ENCODE measurements around the gene FUT8. TPM values are rescaled to one million over a fixed set of nuclear protein-coding genes. Genes with fewer than 3 reads are reported as not detected.

FUT8 gene
- total and polyA plus RNA-seq, 5 experiments from 2014 or later = 10.0 to 51.2 (median 15.2) TPM

DNA sequence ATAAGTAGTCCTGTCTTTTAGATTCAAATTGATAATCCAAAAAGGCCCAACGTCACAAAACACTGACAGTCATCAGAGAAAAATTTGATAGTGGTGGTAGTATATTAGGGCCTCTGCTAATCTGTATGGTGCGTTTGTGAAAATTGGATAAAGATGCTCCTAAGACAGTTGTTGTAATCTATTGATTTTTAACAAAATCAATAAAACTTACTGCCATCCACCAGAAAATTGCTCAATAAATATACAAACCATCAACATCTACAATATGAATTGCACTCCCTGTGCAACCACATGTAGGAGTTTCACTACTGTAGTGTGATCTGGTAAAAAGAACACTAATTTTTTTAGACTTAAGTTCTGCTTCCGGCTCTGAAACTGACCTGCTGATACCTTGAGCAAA, 336.8 kb downstream of the FUT8 start:
- peaks cover 4 to 14% (median 8%) of the 10 kb centered on the region in 3 donors for H3K36me3 Mint-ChIP-seq
- H3K9me3 Mint-ChIP-seq = no peaks in the 10 kb centered on the region
- DNase-seq (no peak), ATAC-seq (no peak)
- H3K4me3 Mint-ChIP-seq = no peak overlapping the region
- POLR2A ChIA-PET = no interaction called here
- peaks cover 3 to 19% (median 12%) of the 10 kb centered on the region in 4 donors for H3K4me1 Mint-ChIP-seq
- no peaks in the 10 kb centered on the region for H3K27me3 Mint-ChIP-seq
- peak overlapping the region in 3 of 10 donors; percentile 9 to 53 (median 27) for H3K27ac Mint-ChIP-seq

DNA sequence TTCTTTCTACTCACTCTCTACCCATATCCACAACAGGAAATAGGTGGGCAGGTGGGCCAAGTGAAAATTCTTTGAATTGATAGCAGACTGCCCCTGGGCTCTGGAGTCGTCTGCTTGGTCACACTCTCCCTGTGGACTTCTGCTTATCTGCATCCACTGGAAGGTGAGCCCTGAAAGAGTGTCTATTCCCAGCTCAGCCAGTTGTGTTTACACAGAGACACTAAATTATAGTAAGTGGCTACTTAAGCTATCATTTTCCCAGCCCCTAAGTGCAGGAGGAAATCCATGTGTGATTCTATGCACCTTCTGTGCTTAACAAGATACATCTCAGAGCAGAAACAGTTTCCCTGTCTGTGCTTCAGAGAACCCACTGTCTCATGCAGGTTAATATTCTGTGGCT, 338.4 kb downstream of the FUT8 start:
- DNase-seq (no peak), ATAC-seq (peak in 1 of 2 donors; percentile 14)
- peak overlapping the region in 7 of 10 donors; percentile 8 to 87 (median 63) for H3K27ac Mint-ChIP-seq
- H3K36me3 Mint-ChIP-seq = peaks cover 4 to 8% (median 7%) of the 10 kb centered on the region in 3 donors
- POLR2A ChIA-PET = interaction anchor here (0.6 kb wide), 1 partner anchor 216 kb away, joined by 3 read pairs; no protein-coding TSS in a partner anchor
- H3K4me1 Mint-ChIP-seq = peaks cover 3 to 19% (median 12%) of the 10 kb centered on the region in 4 donors
- H3K4me3 Mint-ChIP-seq = no peak overlapping the region
- no peaks in the 10 kb centered on the region for H3K27me3 Mint-ChIP-seq
- no peaks in the 10 kb centered on the region for H3K9me3 Mint-ChIP-seq

DNA sequence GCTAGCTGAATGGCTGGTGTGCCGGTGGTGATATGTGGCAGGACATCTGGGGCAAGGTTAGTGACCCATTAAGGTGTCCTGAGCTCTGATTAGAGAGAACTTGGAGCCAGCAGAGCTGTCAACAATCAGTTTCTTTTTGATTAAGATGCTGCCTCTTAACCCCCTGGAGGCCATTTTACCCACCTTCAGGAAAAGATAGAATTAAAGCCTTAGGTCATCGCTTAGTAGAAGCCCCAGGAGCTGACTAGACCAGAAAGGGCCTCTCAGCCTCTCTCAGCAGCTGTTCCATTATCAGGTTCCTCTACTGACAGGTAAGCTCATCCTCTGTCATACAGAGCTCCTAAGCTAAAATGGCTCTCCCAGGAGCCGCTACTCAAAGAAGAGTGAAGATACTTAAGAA, 339.0 kb downstream of the FUT8 start:
- H3K4me3 Mint-ChIP-seq = no peak overlapping the region
- ATAC-seq (no peak), DNase-seq (no peak)
- POLR2A ChIA-PET = no interaction called here
- H3K4me1 Mint-ChIP-seq = peaks cover 3 to 19% (median 12%) of the 10 kb centered on the region in 4 donors
- H3K9me3 Mint-ChIP-seq = no peaks in the 10 kb centered on the region
- H3K36me3 Mint-ChIP-seq = peaks cover 4 to 8% (median 6%) of the 10 kb centered on the region in 3 donors
- no peaks in the 10 kb centered on the region for H3K27me3 Mint-ChIP-seq
- peak overlapping the region in 7 of 10 donors; percentile 1 to 53 (median 44) for H3K27ac Mint-ChIP-seq

DNA sequence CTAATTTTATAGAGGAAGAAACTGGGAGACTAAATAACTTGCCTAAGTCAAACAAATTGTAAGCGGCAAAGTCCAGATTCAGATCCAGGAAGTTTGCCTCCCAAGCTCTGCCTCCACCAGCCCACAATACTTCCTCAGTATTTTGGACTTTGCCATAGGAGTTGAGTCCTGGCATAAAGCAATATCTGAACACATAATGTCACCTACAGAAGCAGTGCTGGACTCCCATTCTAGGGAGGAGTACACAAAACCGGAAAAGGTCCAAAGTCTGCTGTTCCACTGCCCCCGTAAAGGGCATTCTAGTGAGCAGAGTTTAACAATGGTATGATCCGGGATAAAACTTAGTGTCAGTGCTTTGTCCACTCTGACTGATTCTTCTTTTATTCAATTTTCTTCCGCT, 340.5 kb downstream of the FUT8 start:
- Mint-ChIP-seq H3K27ac (no peak overlapping the region), H3K4me1 (peaks cover 3 to 19% (median 12%) of the 10 kb centered on the region in 4 donors), H3K4me3 (no peak overlapping the region), H3K27me3 (no peaks in the 10 kb centered on the region), H3K36me3 (no peaks in the 10 kb centered on the region), H3K9me3 (no peaks in the 10 kb centered on the region)
- ATAC-seq (no peak), DNase-seq (no peak)
- POLR2A ChIA-PET = no interaction called here

DNA sequence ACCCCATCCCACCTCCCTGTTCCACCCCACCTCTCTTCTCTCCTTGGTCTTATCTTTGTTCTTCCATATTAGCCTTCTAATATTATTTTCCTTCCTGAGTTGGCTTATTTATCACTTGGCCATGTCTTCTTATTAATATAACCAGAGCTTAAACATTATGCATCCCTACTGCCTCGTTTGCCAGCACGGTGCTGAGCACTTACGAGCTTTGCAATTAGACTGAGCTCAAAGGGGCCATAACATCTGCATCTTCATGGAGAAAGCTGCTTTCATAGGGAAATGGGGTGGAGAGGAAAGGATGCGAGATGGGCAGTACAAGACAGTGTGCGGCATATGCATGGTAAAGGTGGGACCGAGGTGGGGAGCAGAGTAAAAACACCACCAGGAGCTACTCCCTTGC, 342.8 kb downstream of the FUT8 start:
- no peak overlapping the region for H3K4me3 Mint-ChIP-seq
- H3K27ac Mint-ChIP-seq = no peak overlapping the region
- H3K36me3 Mint-ChIP-seq = no peaks in the 10 kb centered on the region
- no peaks in the 10 kb centered on the region for H3K27me3 Mint-ChIP-seq
- H3K9me3 Mint-ChIP-seq = peaks cover 0 to 4% (median 0%) of the 10 kb centered on the region in 9 donors
- DNase-seq (no peak), ATAC-seq (no peak)
- POLR2A ChIA-PET = interaction anchor here (1.2 kb wide), 1 partner anchor 91 kb away, joined by 3 read pairs; no protein-coding TSS in a partner anchor
- H3K4me1 Mint-ChIP-seq = peaks cover 3 to 14% (median 8%) of the 10 kb centered on the region in 4 donors

GRCh38 chr14:65756880-65757279, 344.4 kb downstream of the FUT8 start:
- Mint-ChIP-seq H3K4me3 (no peak overlapping the region), H3K4me1 (peaks cover 0 to under 1% (median 0%) of the 10 kb centered on the region in 4 donors), H3K27me3 (no peaks in the 10 kb centered on the region), H3K36me3 (no peaks in the 10 kb centered on the region), H3K27ac (no peak overlapping the region), H3K9me3 (peaks cover 0 to 9% (median 3%) of the 10 kb centered on the region in 9 donors)
- POLR2A ChIA-PET = no interaction called here
- DNase-seq (no peak), ATAC-seq (no peak)

DNA sequence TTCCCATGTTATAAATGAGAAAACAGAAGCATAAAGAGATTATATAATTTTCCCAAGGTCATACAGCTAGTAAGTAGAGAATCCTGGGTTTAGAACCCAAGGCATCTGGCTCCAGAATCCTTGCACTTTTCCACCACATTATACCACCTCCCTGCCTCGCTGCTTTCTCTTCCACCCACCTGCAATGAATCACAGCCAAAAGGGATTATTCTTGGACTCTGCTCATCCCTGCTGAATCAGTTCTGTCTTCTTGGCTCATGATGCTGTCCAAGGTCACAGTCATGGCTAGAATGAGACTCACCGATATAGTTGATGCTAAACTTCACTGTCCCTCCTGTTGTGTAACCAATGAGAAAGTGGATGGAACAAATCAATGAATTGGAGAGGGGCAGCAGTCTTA, 356.6 kb downstream of the FUT8 start:
- H3K4me3 Mint-ChIP-seq = no peak overlapping the region
- DNase-seq = no peak
- no peak overlapping the region for H3K27ac Mint-ChIP-seq
- H3K27me3 Mint-ChIP-seq = peaks cover 0 to 3% (median 0%) of the 10 kb centered on the region in 5 donors
- peaks cover 0 to 10% (median 3%) of the 10 kb centered on the region in 9 donors for H3K9me3 Mint-ChIP-seq
- POLR2A ChIA-PET = no interaction called here
- peaks cover 0 to 9% (median 0%) of the 10 kb centered on the region in 3 donors for H3K36me3 Mint-ChIP-seq
- no peak for ATAC-seq
- H3K4me1 Mint-ChIP-seq = no peaks in the 10 kb centered on the region

- no peak overlapping the region for H3K27ac Mint-ChIP-seq
- POLR2A ChIA-PET = no interaction called here
- no peak overlapping the region for H3K4me3 Mint-ChIP-seq
- peaks cover 0 to 3% (median 0%) of the 10 kb centered on the region in 5 donors for H3K27me3 Mint-ChIP-seq
- DNase-seq = no peak
- peaks cover 0 to 10% (median 4%) of the 10 kb centered on the region in 9 donors for H3K9me3 Mint-ChIP-seq
- peaks cover 0 to 11% (median 0%) of the 10 kb centered on the region in 3 donors for H3K36me3 Mint-ChIP-seq
- H3K4me1 Mint-ChIP-seq = no peaks in the 10 kb centered on the region
- ATAC-seq = no peak
These were observed 358.2 kb downstream of the FUT8 start for GRCh38 chr14:65770681-65771080.

DNA sequence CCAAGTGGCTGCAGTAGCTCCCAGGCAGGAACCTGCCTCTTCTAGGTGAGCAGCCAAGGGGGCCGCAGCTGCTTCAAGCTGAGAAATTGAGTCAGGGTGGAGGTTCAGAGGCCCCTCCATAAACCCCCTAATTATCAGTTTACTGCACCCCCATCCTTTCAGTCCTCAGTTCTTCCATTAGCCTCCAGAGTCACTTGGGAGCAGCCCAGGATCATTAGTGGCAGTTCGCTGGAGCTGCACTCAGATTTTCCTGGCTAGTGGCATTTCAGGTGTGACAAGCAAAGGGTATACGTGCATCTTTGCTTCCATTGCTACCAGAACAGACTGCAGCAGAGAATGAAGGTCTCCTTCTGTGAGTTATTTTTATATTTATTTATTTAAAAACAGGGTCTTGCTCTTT, 358.7 kb downstream of the FUT8 start:
- H3K27ac Mint-ChIP-seq = no peak overlapping the region
- no peak overlapping the region for H3K4me3 Mint-ChIP-seq
- no peak for ATAC-seq
- POLR2A ChIA-PET = no interaction called here
- H3K36me3 Mint-ChIP-seq = peaks cover 0 to 11% (median 0%) of the 10 kb centered on the region in 3 donors
- no peaks in the 10 kb centered on the region for H3K4me1 Mint-ChIP-seq
- peaks cover 0 to 3% (median 0%) of the 10 kb centered on the region in 5 donors for H3K27me3 Mint-ChIP-seq
- peaks cover 0 to 10% (median 4%) of the 10 kb centered on the region in 9 donors for H3K9me3 Mint-ChIP-seq
- no peak for DNase-seq

- H3K27me3 Mint-ChIP-seq = peaks cover 0 to 3% (median 0%) of the 10 kb centered on the region in 5 donors
- H3K4me3 Mint-ChIP-seq = no peak overlapping the region
- ATAC-seq (no peak), DNase-seq (no peak)
- H3K4me1 Mint-ChIP-seq = no peaks in the 10 kb centered on the region
- no peak overlapping the region for H3K27ac Mint-ChIP-seq
- peaks cover 0 to 11% (median 0%) of the 10 kb centered on the region in 3 donors for H3K36me3 Mint-ChIP-seq
- POLR2A ChIA-PET = no interaction called here
- H3K9me3 Mint-ChIP-seq = peaks cover 0 to 10% (median 4%) of the 10 kb centered on the region in 9 donors
These were observed 359.9 kb downstream of the FUT8 start for GRCh38 chr14:65772466-65772865.

DNA sequence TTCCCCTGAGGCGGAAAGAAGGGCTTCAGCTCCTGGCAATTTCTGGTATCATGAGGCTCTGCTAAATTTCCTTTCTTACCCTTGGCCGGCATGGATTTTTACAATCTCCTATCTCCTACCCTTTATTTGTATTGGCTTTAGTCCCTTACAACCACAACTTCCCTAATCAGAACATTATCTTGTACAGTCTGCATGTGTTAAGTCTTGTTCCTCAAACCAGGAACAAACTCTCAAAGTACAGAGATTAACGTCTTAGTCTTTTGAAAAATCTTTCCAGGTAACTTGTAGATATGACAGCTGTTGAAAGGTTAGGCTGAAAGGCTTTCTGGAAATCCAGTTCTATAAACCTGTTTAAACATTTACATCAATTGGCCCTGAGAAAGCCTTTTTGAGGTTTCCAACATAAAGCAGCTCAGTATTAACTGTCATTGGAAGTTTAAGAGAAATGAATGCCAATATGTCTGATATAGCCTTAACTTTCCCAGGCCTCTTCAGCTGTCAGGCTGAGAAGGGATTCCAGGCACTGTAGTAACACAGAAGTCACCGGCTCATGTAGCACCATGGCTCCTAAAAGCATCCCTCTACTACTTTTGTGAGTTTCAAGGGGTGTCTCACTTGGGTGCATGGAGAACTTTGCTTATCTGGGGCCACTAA, 360.5 kb downstream of the FUT8 start:
- ATAC-seq = no peak
- H3K27me3 Mint-ChIP-seq = peaks cover 0 to 3% (median 0%) of the 10 kb centered on the region in 5 donors
- POLR2A ChIA-PET = no interaction called here
- H3K4me1 Mint-ChIP-seq = no peaks in the 10 kb centered on the region
- H3K4me3 Mint-ChIP-seq = no peak overlapping the region
- peaks cover 0 to 11% (median 0%) of the 10 kb centered on the region in 3 donors for H3K36me3 Mint-ChIP-seq
- DNase-seq = no peak
- no peak overlapping the region for H3K27ac Mint-ChIP-seq
- H3K9me3 Mint-ChIP-seq = peaks cover 0 to 10% (median 3%) of the 10 kb centered on the region in 9 donors

- POLR2A ChIA-PET = no interaction called here
- Mint-ChIP-seq H3K27ac (no peak overlapping the region), H3K27me3 (peaks cover 0 to 3% (median 0%) of the 10 kb centered on the region in 5 donors), H3K36me3 (peaks cover 0 to 5% (median 0%) of the 10 kb centered on the region in 3 donors), H3K4me3 (no peak overlapping the region), H3K9me3 (peaks cover 0 to 3% (median 2%) of the 10 kb centered on the region in 9 donors), H3K4me1 (no peaks in the 10 kb centered on the region)
- DNase-seq (no peak), ATAC-seq (no peak)
These were observed 361.5 kb downstream of the FUT8 start for GRCh38 chr14:65774041-65774440.

DNA sequence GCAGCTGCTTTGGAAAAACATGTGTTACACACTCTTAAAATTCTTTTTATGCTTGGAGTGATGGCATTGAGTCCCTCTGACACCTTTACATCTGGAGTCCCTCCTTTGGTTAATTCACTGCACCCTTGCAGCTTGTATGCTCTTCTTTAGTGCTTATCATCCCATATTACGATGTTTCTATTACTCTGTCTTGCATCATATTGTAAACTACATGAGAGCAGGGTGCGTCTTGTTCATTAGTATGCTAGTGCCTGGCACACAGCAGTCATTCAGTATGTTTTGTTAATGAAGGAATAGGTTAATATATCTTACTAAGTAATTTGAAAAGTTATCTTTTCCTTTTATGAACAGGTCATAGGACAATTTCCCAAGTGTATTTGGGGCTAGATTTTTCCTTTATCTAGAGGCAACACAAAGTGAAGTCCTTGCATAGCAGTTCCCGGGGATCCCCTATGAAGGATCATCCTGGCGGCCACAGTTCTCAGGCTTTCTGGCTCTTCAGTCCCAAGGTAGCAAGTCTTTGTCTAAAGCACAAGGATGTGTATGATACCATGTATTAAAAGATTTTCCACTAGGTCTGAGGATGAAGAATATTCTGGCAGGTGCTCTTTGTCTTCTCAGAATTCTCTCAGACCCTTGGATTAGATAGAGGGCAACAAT, 363.8 kb downstream of the FUT8 start:
- ATAC-seq (no peak), DNase-seq (no peak)
- Mint-ChIP-seq H3K4me1 (no peaks in the 10 kb centered on the region), H3K27ac (no peak overlapping the region), H3K36me3 (peaks cover 0 to 2% (median 0%) of the 10 kb centered on the region in 3 donors), H3K27me3 (no peaks in the 10 kb centered on the region), H3K4me3 (no peak overlapping the region), H3K9me3 (peaks cover 0 to 2% (median 0%) of the 10 kb centered on the region in 9 donors)
- POLR2A ChIA-PET = interaction anchor here (0.6 kb wide), 1 partner anchor 528 kb away, joined by 4 read pairs; no protein-coding TSS in a partner anchor
